Smooth muscle cell (in vitro differentiated cells): ENCODE data around the gene TMIGD3. TPM values are rescaled to one million over a fixed set of nuclear protein-coding genes. Genes with fewer than 3 reads are reported as not detected.

Experiments used
- DNase-seq: peaks from one replicate; lab custom pipeline; 2025; ENCODE audit not compliant: unreplicated experiment; lab: John Stamatoyannopoulos, UW
- H2AFZ ChIP-seq: fragments of 200-600 bp; sonication (generic); 2 replicates; pipeline ENCODE4 v1.6.0; 2016; ENCODE audit warnings: antibody characterized with exemption, low read depth, mild to moderate bottlenecking
- H3F3A ChIP-seq: fragments of 200-600 bp; sonication (generic); 2 replicates; pipeline ENCODE4 v1.6.0; 2017; ENCODE audit warnings: antibody characterized with exemption, low read depth
- H3K27ac ChIP-seq: fragments of 200-600 bp; sonication (generic); 2 replicates; pipeline ENCODE4 v1.5.1; 2016; ENCODE audit warnings: low read depth, mild to moderate bottlenecking
- H3K27me3 ChIP-seq: fragments of 200-600 bp; sonication (generic); 2 replicates; pipeline ENCODE4 v1.6.1; 2016; ENCODE audit warnings: low read depth, mild to moderate bottlenecking
- H3K36me3 ChIP-seq: fragments of 200-600 bp; sonication (generic); 2 replicates; pipeline ENCODE4 v1.5.1; 2016; ENCODE audit warnings: low read depth
- H3K4me1 ChIP-seq: fragments of 200-600 bp; sonication (generic); 2 replicates; pipeline ENCODE4 v1.5.1; 2016; ENCODE audit warnings: low read depth
- H3K4me2 ChIP-seq: fragments of 200-600 bp; sonication (generic); 2 replicates; pipeline ENCODE4 v1.6.0; 2016; ENCODE audit warnings: mild to moderate bottlenecking
- H3K4me3 ChIP-seq: fragments of 200-600 bp; sonication (generic); 2 replicates; pipeline ENCODE4 v1.5.1; 2016; ENCODE audit warnings: mild to moderate bottlenecking
- H3K79me2 ChIP-seq: fragments of 200-600 bp; sonication (generic); 2 replicates; pipeline ENCODE4 v1.6.0; 2016; ENCODE audit warnings: low read depth, mild to moderate bottlenecking
- H3K9ac ChIP-seq: fragments of 200-600 bp; sonication (generic); 2 replicates; pipeline ENCODE4 v1.6.0; 2016; ENCODE audit warnings: low read depth
- H3K9me3 ChIP-seq: fragments of 200-600 bp; sonication (generic); replicated peaks from 2 replicates; pipeline ENCODE4 v1.5.1; 2016; ENCODE audit warnings: low read depth
- H4K20me1 ChIP-seq: fragments of 200-600 bp; sonication (generic); 2 replicates; pipeline ENCODE4 v1.6.0; 2016; ENCODE audit warnings: low read depth
- WGBS: methylation state at CpG from one replicate; pipeline ENCODE4 v1.1.7; 2016; ENCODE audit warnings: low lambda C conversion rate; 5-methylcytosine and 5-hydroxymethylcytosine counted together
- polyA plus RNA-seq: library from polyadenylated mRNA; unstranded; fragments of >200 nt; fragmentation: Nextera tagmentation; extraction: Ambion mirVana; gene quantifications from 2 replicates; pipeline ENCODE4 v1.2.1, GENCODE V29; 2016
- total RNA-seq: library from RNA; depleted of rRNA; stranded (reverse); fragments of >200 nt; gene quantifications from 2 replicates; pipeline ENCODE4 v1.2.3, GENCODE V29; 2014
- TF ChIP-seq, protein P1 (sequence below): fragments of 200-600 bp; sonication (generic); IDR thresholded peaks from 2 replicates; pipeline ENCODE4 v1.5.1; 2017; ENCODE audit warnings: borderline replicate concordance, mild to moderate bottlenecking, antibody characterized with exemption; ENCODE audit not compliant: insufficient read depth, poor library complexity, severe bottlenecking

Gene TMIGD3
- total and polyA plus RNA-seq, 2 experiments from 2014 or later = not detected

DNA sequence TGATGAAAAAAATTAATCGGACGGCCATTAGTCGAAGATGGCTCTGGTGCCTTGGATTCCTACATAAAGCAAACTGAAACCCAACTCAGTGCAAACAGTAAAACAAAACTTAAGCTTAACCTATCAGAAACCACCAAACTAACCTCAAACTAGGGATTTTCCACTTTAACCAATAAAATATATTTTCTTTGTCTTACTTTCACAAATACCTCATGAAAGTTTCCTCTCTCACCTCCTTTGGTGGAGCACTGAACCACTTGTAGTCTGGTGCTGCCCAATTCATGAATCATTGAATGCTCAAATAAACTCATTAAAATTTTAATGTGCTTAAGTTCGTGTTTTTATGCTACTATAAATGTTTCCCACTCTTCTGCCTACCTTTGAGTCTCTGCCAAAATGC is 7.0 kb downstream of the TMIGD3 start:
- no peak for DNase-seq
- H4K20me1 ChIP-seq = no peaks in the 10 kb centered on the region
- no peak overlapping the region for H2AFZ ChIP-seq
- peaks cover 7% of the 10 kb centered on the region for H3K27me3 ChIP-seq
- H3K36me3 ChIP-seq = no peaks in the 10 kb centered on the region
- no peaks in the 10 kb centered on the region for H3K79me2 ChIP-seq
- H3F3A ChIP-seq = no peaks in the 10 kb centered on the region
- no peak overlapping the region for H3K4me3 ChIP-seq
- no peaks in the 10 kb centered on the region for H3K9me3 ChIP-seq
- H3K27ac ChIP-seq = no peak overlapping the region
- no peak overlapping the region for H3K9ac ChIP-seq
- no peak overlapping the region for H3K4me2 ChIP-seq
- no peaks in the 10 kb centered on the region for H3K4me1 ChIP-seq
- TF ChIP-seq, protein P1, sequence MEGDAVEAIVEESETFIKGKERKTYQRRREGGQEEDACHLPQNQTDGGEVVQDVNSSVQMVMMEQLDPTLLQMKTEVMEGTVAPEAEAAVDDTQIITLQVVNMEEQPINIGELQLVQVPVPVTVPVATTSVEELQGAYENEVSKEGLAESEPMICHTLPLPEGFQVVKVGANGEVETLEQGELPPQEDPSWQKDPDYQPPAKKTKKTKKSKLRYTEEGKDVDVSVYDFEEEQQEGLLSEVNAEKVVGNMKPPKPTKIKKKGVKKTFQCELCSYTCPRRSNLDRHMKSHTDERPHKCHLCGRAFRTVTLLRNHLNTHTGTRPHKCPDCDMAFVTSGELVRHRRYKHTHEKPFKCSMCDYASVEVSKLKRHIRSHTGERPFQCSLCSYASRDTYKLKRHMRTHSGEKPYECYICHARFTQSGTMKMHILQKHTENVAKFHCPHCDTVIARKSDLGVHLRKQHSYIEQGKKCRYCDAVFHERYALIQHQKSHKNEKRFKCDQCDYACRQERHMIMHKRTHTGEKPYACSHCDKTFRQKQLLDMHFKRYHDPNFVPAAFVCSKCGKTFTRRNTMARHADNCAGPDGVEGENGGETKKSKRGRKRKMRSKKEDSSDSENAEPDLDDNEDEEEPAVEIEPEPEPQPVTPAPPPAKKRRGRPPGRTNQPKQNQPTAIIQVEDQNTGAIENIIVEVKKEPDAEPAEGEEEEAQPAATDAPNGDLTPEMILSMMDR = no peak
- WGBS = 93% methylated on average over 4 of the region's 4 CpGs

DNA sequence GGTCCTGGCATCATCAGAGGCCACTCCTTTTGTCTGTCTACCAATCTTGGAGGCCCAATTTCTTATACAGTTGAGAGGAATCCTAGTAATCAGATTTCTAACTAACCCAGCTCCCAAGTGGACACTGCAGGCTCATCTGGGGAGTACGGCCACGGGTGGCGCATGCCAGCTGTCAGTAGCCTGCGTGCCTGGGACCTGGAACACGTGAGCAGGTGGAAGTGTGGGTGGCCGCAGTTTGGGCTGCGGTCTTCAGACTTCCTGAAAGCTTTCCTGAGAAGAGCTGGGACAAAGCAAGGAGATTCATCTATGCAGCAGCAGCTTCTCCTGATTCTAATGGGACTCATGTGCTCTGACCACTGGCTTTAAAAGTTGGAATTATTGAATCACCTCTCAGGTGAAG is 12.4 kb downstream of the TMIGD3 start:
- 96% methylated on average over 7 of the region's 7 CpGs for WGBS
- H3K79me2 ChIP-seq = no peaks in the 10 kb centered on the region
- no peak overlapping the region for H3K4me3 ChIP-seq
- H4K20me1 ChIP-seq = no peaks in the 10 kb centered on the region
- no peaks in the 10 kb centered on the region for H3F3A ChIP-seq
- no peaks in the 10 kb centered on the region for H3K36me3 ChIP-seq
- no peak overlapping the region for H3K9ac ChIP-seq
- H3K9me3 ChIP-seq = no peaks in the 10 kb centered on the region
- no peaks in the 10 kb centered on the region for H3K27me3 ChIP-seq
- no peak overlapping the region for H3K4me2 ChIP-seq
- no peak overlapping the region for H3K27ac ChIP-seq
- H2AFZ ChIP-seq = no peak overlapping the region
- H3K4me1 ChIP-seq = no peaks in the 10 kb centered on the region
- TF ChIP-seq, protein P1 = no peak
- DNase-seq = no peak

DNA sequence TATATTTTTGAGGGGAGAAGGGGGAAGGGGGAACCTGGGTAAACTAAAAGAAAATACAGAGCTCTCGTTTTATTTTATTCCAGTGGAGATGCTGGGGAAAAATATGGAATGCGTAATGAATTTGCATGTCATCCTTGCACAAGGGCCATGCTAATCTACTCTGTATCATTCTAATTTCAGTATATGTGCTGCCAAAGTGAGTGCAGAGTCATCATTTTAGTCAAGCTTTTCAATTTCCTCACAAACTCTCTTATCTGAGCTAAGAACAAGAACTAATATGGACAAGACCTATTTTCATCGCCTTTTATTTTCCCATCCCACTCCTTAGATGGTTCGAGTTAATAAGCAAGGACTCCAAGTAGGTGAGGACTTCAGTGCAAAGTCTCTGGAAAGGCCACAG is 13.2 kb downstream of the TMIGD3 start:
- no peak overlapping the region for H3K27ac ChIP-seq
- TF ChIP-seq, protein P1 = no peak
- no peaks in the 10 kb centered on the region for H3K27me3 ChIP-seq
- H2AFZ ChIP-seq = no peak overlapping the region
- DNase-seq = no peak
- H3F3A ChIP-seq = no peaks in the 10 kb centered on the region
- H3K79me2 ChIP-seq = no peaks in the 10 kb centered on the region
- no peak overlapping the region for H3K4me2 ChIP-seq
- H3K9me3 ChIP-seq = no peaks in the 10 kb centered on the region
- no peak overlapping the region for H3K4me3 ChIP-seq
- no peaks in the 10 kb centered on the region for H3K4me1 ChIP-seq
- no peaks in the 10 kb centered on the region for H3K36me3 ChIP-seq
- WGBS = 93% methylated on average over 4 of the region's 4 CpGs
- H3K9ac ChIP-seq = no peak overlapping the region
- H4K20me1 ChIP-seq = no peaks in the 10 kb centered on the region

DNA sequence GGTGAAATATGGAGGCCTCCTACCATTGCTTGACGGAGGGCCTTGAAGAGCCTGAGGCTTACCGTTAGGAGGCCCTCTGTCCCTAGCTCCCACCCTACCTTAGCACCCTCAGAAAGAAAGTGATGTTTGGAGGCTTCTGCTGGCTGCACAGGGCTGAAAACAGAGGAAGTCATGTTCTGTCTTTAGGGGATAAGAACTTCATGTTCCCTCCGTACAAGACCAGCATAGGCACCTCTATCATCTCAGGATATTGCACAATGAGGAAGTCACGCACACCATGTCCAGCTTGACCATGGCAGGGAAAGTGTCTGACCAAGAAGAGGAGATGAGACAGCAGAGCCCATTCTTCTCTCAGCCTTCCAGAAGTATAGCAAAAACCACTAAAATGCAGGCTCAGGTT is 13.8 kb downstream of the TMIGD3 start:
- H3K36me3 ChIP-seq = no peaks in the 10 kb centered on the region
- WGBS = 92% methylated on average over 4 of the region's 4 CpGs
- no peak for DNase-seq

More for the DNA sequence above, 13.8 kb downstream of the TMIGD3 start:
- no peak overlapping the region for H3K4me2 ChIP-seq
- no peaks in the 10 kb centered on the region for H3F3A ChIP-seq
- H3K27ac ChIP-seq = no peak overlapping the region
- TF ChIP-seq, protein P1 = no peak
- no peaks in the 10 kb centered on the region for H4K20me1 ChIP-seq
- no peaks in the 10 kb centered on the region for H3K4me1 ChIP-seq
- H2AFZ ChIP-seq = no peak overlapping the region
- no peaks in the 10 kb centered on the region for H3K79me2 ChIP-seq
- H3K9me3 ChIP-seq = no peaks in the 10 kb centered on the region
- no peak overlapping the region for H3K9ac ChIP-seq
- H3K27me3 ChIP-seq = no peaks in the 10 kb centered on the region
- no peak overlapping the region for H3K4me3 ChIP-seq
